Heart left ventricle (tissue), 13 donors: ENCODE results near the gene NRGN.

Source experiments
- POLR2A ChIP-seq, 2 donors: fragments of 450-650 bp; IDR thresholded peaks; one replicate each; pipeline ENCODE4 v1.6.1; 2017; ENCODE audit warnings: antibody characterized with exemption in 2 of 2, mild to moderate bottlenecking in 2 of 2, moderate library complexity in 2 of 2
- TF ChIP-seq, protein P1 (sequence below), 12 donors: fragments of 200-600 bp; sonication (generic) in 4 of 12; IDR thresholded peaks; one replicate each; pipeline versions ENCODE4 v1.5.0 to v1.8.0; 2018 to 2022; ENCODE audit warnings: antibody characterized with exemption in 12 of 12, mild to moderate bottlenecking in 5 of 12
- donor health status: ischemic (EF 13 %, LVEDD 7.1; RV severe dilation, severe dysfunction).
- donor health status: DM: no; HTN: yes; CAD: no.
- donor health status: DM: no; HTN: no; CAD: no.
- donor health status: ischemic (EF 25% LVEDD 6.9; RV normal size, moderate dysfunction).
- donor health status: ischemic (EF 25% LVEDD 5.7; RV mildly dilated, moderate dysfunction).
- donor health status: ischemic (EF 35%, LVEDD 5.7; RV mildly dilated, moderate dysfunction).
- donor health status: nonischemic (EF 11% LVEDD 7.7; RV severe dilation, severe dysfunction).
- donor health status: DM: yes; HTN: yes; CAD: no.
- donor health status: PGD.
- donor health status: ischemic (EF 29% LVEDD 5.4; RV normal size, mild dysfunction).
- donor health status: nonischemic (EF 23%, LVEDD 6.1; RV moderate dilation, normal function).

DNA sequence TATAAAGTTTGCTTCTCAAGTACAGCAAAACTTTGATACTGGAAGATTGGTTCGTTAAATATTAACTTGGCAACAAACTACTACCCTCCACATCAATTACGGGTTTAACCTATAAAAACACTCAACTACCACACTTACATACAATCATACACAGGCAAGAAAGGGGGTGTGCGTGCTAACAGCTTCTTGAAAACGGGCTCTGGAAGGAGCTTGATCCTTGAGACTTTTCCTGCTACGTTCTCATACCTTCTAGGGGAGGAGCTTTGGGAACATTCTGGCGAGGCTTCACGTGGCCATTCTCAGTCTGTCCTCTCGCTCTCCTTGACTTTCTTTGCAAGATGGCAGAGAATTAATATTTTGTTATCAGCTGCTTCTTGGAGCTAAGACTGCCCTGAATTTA is 29.2 kb downstream of the NRGN start:
- TF ChIP-seq, protein P1, sequence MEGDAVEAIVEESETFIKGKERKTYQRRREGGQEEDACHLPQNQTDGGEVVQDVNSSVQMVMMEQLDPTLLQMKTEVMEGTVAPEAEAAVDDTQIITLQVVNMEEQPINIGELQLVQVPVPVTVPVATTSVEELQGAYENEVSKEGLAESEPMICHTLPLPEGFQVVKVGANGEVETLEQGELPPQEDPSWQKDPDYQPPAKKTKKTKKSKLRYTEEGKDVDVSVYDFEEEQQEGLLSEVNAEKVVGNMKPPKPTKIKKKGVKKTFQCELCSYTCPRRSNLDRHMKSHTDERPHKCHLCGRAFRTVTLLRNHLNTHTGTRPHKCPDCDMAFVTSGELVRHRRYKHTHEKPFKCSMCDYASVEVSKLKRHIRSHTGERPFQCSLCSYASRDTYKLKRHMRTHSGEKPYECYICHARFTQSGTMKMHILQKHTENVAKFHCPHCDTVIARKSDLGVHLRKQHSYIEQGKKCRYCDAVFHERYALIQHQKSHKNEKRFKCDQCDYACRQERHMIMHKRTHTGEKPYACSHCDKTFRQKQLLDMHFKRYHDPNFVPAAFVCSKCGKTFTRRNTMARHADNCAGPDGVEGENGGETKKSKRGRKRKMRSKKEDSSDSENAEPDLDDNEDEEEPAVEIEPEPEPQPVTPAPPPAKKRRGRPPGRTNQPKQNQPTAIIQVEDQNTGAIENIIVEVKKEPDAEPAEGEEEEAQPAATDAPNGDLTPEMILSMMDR (IDR thresholded peaks at IDR 0.05) = no peak
- no peak for TF ChIP-seq POLR2A (IDR thresholded peaks at IDR 0.05)
